ENCODE measurements around the gene LBX2. TPM values are rescaled to one million over a fixed set of nuclear protein-coding genes. Genes with fewer than 3 reads are reported as not detected.
A peak's percentile ranks its signal among the peaks of the same experiment; 100 is the strongest.

Gene LBX2
- polyA plus RNA-seq, 1 donor (not counting 4 experiments of a cell fraction or from before 2014, with no cell fraction given) = 0.09 TPM

GRCh38 chr2:74546004-74546403, 46.6 kb upstream of the LBX2 start:
- Histone ChIP-seq H3K79me2 (ENCODE audit: control insufficient read depth, insufficient read depth, low read length) (no peaks in the 10 kb centered on the region), H3K9ac (ENCODE audit: control insufficient read depth, extremely low read depth, insufficient read depth, low read length) (no peak overlapping the region), H3K36me3 (ENCODE audit: control insufficient read depth in 2 of 2, extremely low read depth in 1 of 2, insufficient read depth in 2 of 2, low read length in 2 of 2) (no peaks in the 10 kb centered on the region), H3K4me1 (ENCODE audit: control insufficient read depth, extremely low read depth, insufficient read depth, low read length) (peaks cover 12% of the 10 kb centered on the region), H3K4me3 (ENCODE audit: control insufficient read depth in 2 of 3, extremely low read depth in 1 of 3, insufficient read depth in 2 of 3, low read depth in 1 of 3, low read length in 3 of 3) (no peak overlapping the region), H2AFZ (ENCODE audit: control insufficient read depth, low read length) (no peak overlapping the region), H3K27ac (ENCODE audit: control insufficient read depth, insufficient read depth, low read length) (no peak overlapping the region), H3K9me3 (ENCODE audit: control insufficient read depth, low read depth, low read length) (no peaks in the 10 kb centered on the region), H3K27me3 (ENCODE audit: control insufficient read depth, extremely low read depth, insufficient read depth, low read length) (no peaks in the 10 kb centered on the region), H4K20me1 (ENCODE audit: control insufficient read depth, extremely low read depth, insufficient read depth, low read length) (no peaks in the 10 kb centered on the region), H3K4me2 (ENCODE audit: control insufficient read depth, extremely low read depth, insufficient read depth, low read depth, low read length) (no peak overlapping the region), H3K9me1 (ENCODE audit: control insufficient read depth, extremely low read depth, insufficient read depth, low read length) (no peaks in the 10 kb centered on the region)
- DNase-seq (ENCODE audit: low read depth, low spot score) = no peak
- no peak for TF ChIP-seq EZH2 (IDR thresholded peaks at IDR 0.05; ENCODE audit: low read length)
- no peak for TF ChIP-seq CTCF (optimal IDR thresholded peaks at IDR 0.05 in 1 of 3, IDR thresholded peaks at IDR 0.05 in 1 of 3, conservative IDR thresholded peaks at IDR 0.05 in 1 of 3; ENCODE audit: extremely low read depth in 1 of 3, insufficient read depth in 2 of 3, low read length in 3 of 3)
- dilution Hi-C loops (cut with MboI; ENCODE audit: extremely low pct_ligation_motif_present, low sequenced_read_pairs) = no loop called here
- FAIRE-seq = no peak

- Histone ChIP-seq H3K4me3 (ENCODE audit: control insufficient read depth in 2 of 3, extremely low read depth in 1 of 3, insufficient read depth in 2 of 3, low read depth in 1 of 3, low read length in 3 of 3) (no peak overlapping the region), H3K79me2 (ENCODE audit: control insufficient read depth, insufficient read depth, low read length) (no peaks in the 10 kb centered on the region), H3K27me3 (ENCODE audit: control insufficient read depth, extremely low read depth, insufficient read depth, low read length) (no peaks in the 10 kb centered on the region), H3K4me1 (ENCODE audit: control insufficient read depth, extremely low read depth, insufficient read depth, low read length) (peaks cover 10% of the 10 kb centered on the region), H3K9ac (ENCODE audit: control insufficient read depth, extremely low read depth, insufficient read depth, low read length) (no peak overlapping the region), H2AFZ (ENCODE audit: control insufficient read depth, low read length) (no peak overlapping the region), H3K36me3 (ENCODE audit: control insufficient read depth in 2 of 2, extremely low read depth in 1 of 2, insufficient read depth in 2 of 2, low read length in 2 of 2) (no peaks in the 10 kb centered on the region), H4K20me1 (ENCODE audit: control insufficient read depth, extremely low read depth, insufficient read depth, low read length) (no peaks in the 10 kb centered on the region), H3K9me3 (ENCODE audit: control insufficient read depth, low read depth, low read length) (no peaks in the 10 kb centered on the region), H3K9me1 (ENCODE audit: control insufficient read depth, extremely low read depth, insufficient read depth, low read length) (no peaks in the 10 kb centered on the region), H3K27ac (ENCODE audit: control insufficient read depth, insufficient read depth, low read length) (no peak overlapping the region), H3K4me2 (ENCODE audit: control insufficient read depth, extremely low read depth, insufficient read depth, low read depth, low read length) (no peak overlapping the region)
- no peak for TF ChIP-seq EZH2 (IDR thresholded peaks at IDR 0.05; ENCODE audit: low read length)
- TF ChIP-seq CTCF (optimal IDR thresholded peaks at IDR 0.05 in 1 of 3, IDR thresholded peaks at IDR 0.05 in 1 of 3, conservative IDR thresholded peaks at IDR 0.05 in 1 of 3; ENCODE audit: extremely low read depth in 1 of 3, insufficient read depth in 2 of 3, low read length in 3 of 3) = peak; percentile 36 to 47 (median 40)
- DNase-seq (ENCODE audit: low read depth, low spot score) = no peak
- dilution Hi-C loops (cut with MboI; ENCODE audit: extremely low pct_ligation_motif_present, low sequenced_read_pairs) = no loop called here
- no peak for FAIRE-seq
Measured at GRCh38 chr2:74544634-74545033, 45.2 kb upstream of the LBX2 start.

All from keratinocyte (primary cell).